Kidney (tissue), 14 donors: Measurements from ENCODE around the gene PDE8A. TPM values are rescaled to one million over a fixed set of nuclear protein-coding genes. Genes with fewer than 3 reads are reported as not detected.

Experiments
- DNase-seq, 5 donors: peaks; one replicate each; pipeline ENCODE4 v3.0.0-alpha.2; 2013 to 2020
- FAIRE-seq: peaks from 2 replicates; lab custom pipeline; 2012; peaks lifted over from hg19 to GRCh38; lab: Jason Lieb, UNC
- H3K27ac ChIP-seq, 2 donors: one replicate each; pipeline ENCODE4 v1.7.0; 2013; ENCODE audit warnings: low read depth in 2 of 2, low read length in 2 of 2, inconsistent platforms in 1 of 2
- H3K27me3 ChIP-seq: one replicate; pipeline ENCODE4 v1.7.1; 2013; ENCODE audit warnings: low read length, inconsistent platforms; ENCODE audit not compliant: control insufficient read depth, insufficient read depth
- H3K36me3 ChIP-seq, 3 donors: one replicate each; pipeline versions ENCODE4 v1.7.0 to v1.7.1; 2013; ENCODE audit warnings: low read length in 3 of 3, control low read depth in 1 of 3, inconsistent platforms in 1 of 3; ENCODE audit not compliant: insufficient read depth in 3 of 3, control insufficient read depth in 2 of 3
- H3K4me1 ChIP-seq, 3 donors: one replicate each; pipeline versions ENCODE4 v1.7.0 to v1.7.1; 2013; ENCODE audit warnings: low read length in 3 of 3, inconsistent platforms in 1 of 3, low read depth in 1 of 3; ENCODE audit not compliant: control insufficient read depth in 2 of 3, insufficient read depth in 2 of 3
- H3K4me3 ChIP-seq, 3 donors: one replicate each; pipeline versions ENCODE4 v1.7.0 to v1.8.1; 2013; ENCODE audit warnings: low read length in 3 of 3, control low read depth in 1 of 3, inconsistent platforms in 1 of 3
- H3K9ac ChIP-seq, 3 donors: one replicate each; pipeline versions ENCODE4 v1.7.0 to v1.7.1; 2013; ENCODE audit warnings: low read length in 3 of 3, control low read depth in 1 of 3, inconsistent platforms in 1 of 3
- H3K9me3 ChIP-seq, 3 donors: one replicate each; pipeline versions ENCODE4 v1.7.0 to v1.7.1; 2013; ENCODE audit warnings: low read length in 3 of 3, control low read depth in 1 of 3, inconsistent platforms in 1 of 3; ENCODE audit not compliant: control insufficient read depth in 2 of 3, insufficient read depth in 1 of 3
- CTCF ChIP-seq: IDR thresholded peaks from 3 replicates; pipeline ENCODE4 v1.5.1; 2012; ENCODE audit warnings: mild to moderate bottlenecking, moderate library complexity, borderline replicate concordance; ENCODE audit not compliant: insufficient read depth; ENCODE audit errors: extremely low read depth
- intact Hi-C: fragments of 100-400 bp; cut with DNase I; formaldehyde crosslinking; loops from one replicate; pipeline ENCODE4 v1.11.1; 2022
- polyA plus RNA-seq: library from polyadenylated mRNA; stranded (reverse); fragments of 350-450 nt; fragmentation: Illumina TruSeq; extraction: RNeasy Lipid Tissue Mini Kit (QIAGEN cat#74804); gene quantifications from one replicate; pipeline ENCODE4 v1.2.3, GENCODE V29; 2014; ENCODE audit warnings: low read depth, low replicate concordance; ENCODE audit not compliant: insufficient read depth
- total RNA-seq: library from RNA; stranded (reverse); fragmentation: NEBNext Ultra II Directional; extraction: Animal tissue kit (Norgen Biotek cat#: 25700); gene quantifications from one replicate; pipeline ENCODE4 v1.2.1, GENCODE V29; 2021
- donor health status: control.
- donor health status: control.
- donor health status: control.
- donor health status: control.
- donor health status: control.
- donor health status: DM: yes; HTN: yes; CAD: no.
- donor health status: Normal renal cell carcinoma (clear cell type).

Gene PDE8A
- total and polyA plus RNA-seq, 2 donors from 2014 or later: 20.3 to 37.5 TPM

DNA sequence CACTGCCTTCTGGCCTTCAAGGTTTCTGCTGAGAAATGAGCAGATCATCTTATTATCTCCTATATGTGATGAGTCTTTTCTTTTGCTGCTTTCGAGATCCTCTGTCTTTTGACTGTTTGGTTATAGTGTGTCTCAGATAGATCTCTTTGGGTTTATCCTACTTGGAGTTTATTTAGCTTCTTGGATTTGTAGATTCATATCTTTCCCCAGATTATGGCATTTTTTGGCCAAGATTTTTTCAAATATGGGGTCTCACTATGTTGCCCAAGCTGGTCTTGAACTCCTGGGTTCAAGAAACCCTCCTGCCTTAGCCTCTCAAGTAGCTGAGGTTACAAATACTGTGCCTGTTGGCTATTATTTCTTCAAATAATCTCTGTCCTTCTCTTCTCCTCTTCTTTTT is 150.3 kb downstream of the PDE8A start:
- no peak for TF ChIP-seq CTCF
- Histone ChIP-seq H3K9ac (no peak overlapping the region), H3K27me3 (no peaks in the 10 kb centered on the region), H3K4me1 (no peaks in the 10 kb centered on the region), H3K4me3 (no peak overlapping the region), H3K27ac (no peak overlapping the region), H3K36me3 (peaks cover 0 to 18% (median 10%) of the 10 kb centered on the region in 3 donors), H3K9me3 (no peaks in the 10 kb centered on the region)
- intact Hi-C loops: no loop called here
- no peak for DNase-seq
- no peak for FAIRE-seq

DNA sequence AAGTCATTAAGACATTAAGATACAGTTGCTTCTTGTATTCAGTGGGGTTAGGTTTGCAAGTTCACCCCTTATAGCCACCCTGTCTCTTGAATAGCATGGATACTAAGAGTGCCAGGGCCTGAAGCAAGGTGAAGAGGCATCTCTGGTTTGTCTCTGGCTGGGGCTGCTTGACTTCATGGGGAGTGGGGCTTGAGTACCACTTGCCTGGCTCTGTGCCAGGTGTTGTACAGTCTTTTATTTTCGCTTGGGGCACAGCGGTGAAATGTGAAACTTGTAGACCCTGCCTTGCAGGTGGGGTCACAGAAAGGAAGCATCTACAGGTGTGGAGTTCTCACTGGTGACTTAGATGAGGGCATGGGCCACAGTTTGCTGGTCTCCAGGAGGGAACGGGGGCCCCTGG is 152.1 kb downstream of the PDE8A start:
- FAIRE-seq: no peak
- no peaks in the 10 kb centered on the region for H3K27me3 ChIP-seq
- no peak overlapping the region for H3K4me3 ChIP-seq
- H3K4me1 ChIP-seq: no peaks in the 10 kb centered on the region
- no peak for DNase-seq
- intact Hi-C loops: no loop called here
- no peak overlapping the region for H3K9ac ChIP-seq
- H3K9me3 ChIP-seq: no peaks in the 10 kb centered on the region
- H3K27ac ChIP-seq: no peak overlapping the region
- TF ChIP-seq CTCF: no peak
- H3K36me3 ChIP-seq: peaks cover 0 to 29% (median 19%) of the 10 kb centered on the region in 3 donors

DNA sequence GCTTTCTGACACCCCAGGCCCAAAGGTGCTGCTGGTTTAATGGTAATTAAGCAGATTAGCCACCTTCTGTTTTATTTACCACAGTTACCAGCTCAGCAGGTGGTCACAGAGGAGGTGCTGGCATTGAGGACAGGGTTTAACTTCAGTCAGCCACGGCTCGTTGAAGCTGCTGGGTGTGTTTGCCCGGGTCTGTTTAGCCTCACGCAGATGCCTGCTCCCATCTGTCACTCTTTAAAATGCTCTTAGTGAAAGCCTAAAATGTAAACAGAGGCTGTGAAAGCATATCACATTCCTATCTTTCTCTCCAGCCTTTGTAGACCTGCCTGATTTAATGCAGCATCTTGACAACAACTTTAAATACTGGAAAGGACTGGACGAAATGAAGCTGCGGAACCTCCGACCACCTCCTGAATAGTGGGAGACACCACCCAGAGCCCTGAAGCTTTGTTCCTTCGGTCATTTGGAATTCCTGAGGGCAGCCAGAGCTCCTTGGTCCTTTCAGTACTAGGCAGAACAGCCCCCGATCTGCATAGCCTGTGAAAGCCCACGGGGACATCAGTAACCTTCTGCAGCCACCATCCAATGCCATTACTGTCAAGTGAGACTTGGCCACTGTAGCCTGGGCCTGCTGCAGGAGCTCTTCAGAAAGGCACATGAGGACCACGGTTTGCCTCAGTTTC is 156.0 kb downstream of the PDE8A start:
- Histone ChIP-seq H3K4me1 (no peaks in the 10 kb centered on the region), H3K27me3 (no peaks in the 10 kb centered on the region), H3K9ac (no peak overlapping the region), H3K27ac (no peak overlapping the region), H3K4me3 (no peak overlapping the region), H3K9me3 (no peaks in the 10 kb centered on the region), H3K36me3 (peaks cover 2 to 40% (median 23%) of the 10 kb centered on the region in 3 donors)
- peak in 3 of 5 donors; percentile 15 to 37 (median 24) for DNase-seq
- TF ChIP-seq CTCF: no peak
- no peak for FAIRE-seq
- intact Hi-C loops: no loop called here
